Dermis blood vessel endothelial cell (primary cell): ENCODE measurements around the gene AUP1. TPM values are rescaled to one million over a fixed set of nuclear protein-coding genes. Genes with fewer than 3 reads are reported as not detected.

ENCODE experiments used
- DNase-seq: peaks from one replicate; pipeline ENCODE4 v3.0.0; 2010
- total RNA-seq: library from RNA; depleted of rRNA; stranded (reverse); fragments of >200 nt; gene quantifications from 2 replicates; pipeline ENCODE4 v1.2.3, GENCODE V29; 2014

AUP1 gene
- total RNA-seq, 1 donor from 2014 or later = 127 TPM

DNA sequence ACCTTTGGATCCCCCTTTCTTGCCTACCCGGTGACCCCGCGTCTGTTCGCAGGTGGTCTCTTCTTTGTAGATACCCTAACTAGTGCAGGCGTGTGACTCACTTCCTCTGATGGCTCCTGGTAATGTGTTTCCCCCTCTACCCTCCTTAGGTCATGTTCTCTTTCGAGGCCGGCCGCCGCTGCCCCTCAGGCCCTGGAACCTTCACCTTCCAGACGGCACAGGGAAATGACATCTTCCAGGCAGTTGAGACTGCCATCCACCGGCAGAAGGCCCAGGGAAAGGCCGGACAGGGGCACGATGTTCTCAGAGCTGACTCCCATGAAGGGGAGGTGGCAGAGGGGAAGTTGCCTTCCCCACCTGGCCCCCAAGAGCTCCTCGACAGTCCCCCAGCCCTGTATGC, 26.7 kb upstream of the AUP1 start:
- DNase-seq = no peak

GRCh38 chr2:74555610-74556103, 26.2 kb upstream of the AUP1 start:
- no peak for DNase-seq

- peak; percentile 53 for DNase-seq
Observed at GRCh38 chr2:74554820-74555531, 25.5 kb upstream of the AUP1 start.

DNA sequence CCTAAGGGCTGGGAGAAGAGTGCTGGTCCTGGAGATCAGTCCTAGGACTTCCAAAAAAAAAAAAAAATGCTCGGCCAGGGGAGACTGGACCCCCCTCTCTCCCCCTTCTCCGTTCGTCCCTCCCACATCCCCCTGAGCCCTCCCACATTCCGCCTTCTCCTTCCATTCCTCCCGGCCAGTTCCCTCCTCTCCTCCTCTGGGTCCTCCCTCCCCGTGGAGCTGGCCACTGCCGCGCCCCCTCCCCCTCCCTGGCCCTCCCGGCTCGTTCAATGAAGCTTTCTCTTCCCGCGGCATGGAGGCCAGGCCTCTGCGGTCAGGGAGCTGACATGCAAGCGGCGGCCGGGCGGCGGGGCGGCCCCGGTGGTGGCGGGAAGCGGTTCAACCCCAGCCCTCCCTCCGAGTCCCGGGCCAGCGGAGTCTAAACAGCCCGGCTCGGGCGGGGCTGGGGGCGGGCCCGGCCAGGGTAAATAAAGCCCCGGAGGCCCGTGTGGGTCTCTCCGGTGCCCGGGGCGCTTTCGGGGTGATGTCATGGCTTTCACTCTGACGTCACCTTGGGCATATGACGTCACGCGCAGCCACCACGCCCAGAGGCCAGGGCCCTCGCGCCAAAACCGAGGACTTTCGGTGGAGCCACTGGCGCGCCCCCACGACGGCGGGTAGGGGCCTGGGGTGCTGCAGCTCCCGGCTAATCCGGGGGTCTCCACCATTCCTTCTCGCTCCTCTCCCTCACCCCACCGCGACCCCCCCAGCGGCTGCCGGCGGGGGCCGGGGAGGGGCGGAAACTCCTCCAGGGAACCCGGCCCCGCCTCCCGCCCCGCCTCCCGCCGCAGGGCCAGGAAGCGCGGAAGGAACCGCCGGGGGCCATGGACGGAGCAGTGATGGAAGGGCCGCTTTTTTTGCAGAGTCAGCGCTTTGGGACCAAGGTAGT, 24.6 kb upstream of the AUP1 start, which contains the start of the genes DOK1 and LOXL3:
DOK1 (plus strand) TSS at position 829 of the 928 bp plus-strand sequence; CDS start at position 864, 35 bp downstream.
LOXL3 (minus strand) TSS at position 51 of the 928 bp plus-strand sequence. CDS start 1,308 bp downstream, outside the sequence.
- peak; percentile 73 for DNase-seq

- no peak for DNase-seq
Observed at GRCh38 chr2:74552914-74553811, 23.7 kb upstream of the AUP1 start.

GRCh38 chr2:74551942-74552913, 22.7 kb upstream of the AUP1 start:
- no peak for DNase-seq

GRCh38 chr2:74551530-74551929, 22.0 kb upstream of the AUP1 start:
- DNase-seq = no peak

- no peak for DNase-seq
Observed at GRCh38 chr2:74550231-74550630, 20.7 kb upstream of the AUP1 start.

DNA sequence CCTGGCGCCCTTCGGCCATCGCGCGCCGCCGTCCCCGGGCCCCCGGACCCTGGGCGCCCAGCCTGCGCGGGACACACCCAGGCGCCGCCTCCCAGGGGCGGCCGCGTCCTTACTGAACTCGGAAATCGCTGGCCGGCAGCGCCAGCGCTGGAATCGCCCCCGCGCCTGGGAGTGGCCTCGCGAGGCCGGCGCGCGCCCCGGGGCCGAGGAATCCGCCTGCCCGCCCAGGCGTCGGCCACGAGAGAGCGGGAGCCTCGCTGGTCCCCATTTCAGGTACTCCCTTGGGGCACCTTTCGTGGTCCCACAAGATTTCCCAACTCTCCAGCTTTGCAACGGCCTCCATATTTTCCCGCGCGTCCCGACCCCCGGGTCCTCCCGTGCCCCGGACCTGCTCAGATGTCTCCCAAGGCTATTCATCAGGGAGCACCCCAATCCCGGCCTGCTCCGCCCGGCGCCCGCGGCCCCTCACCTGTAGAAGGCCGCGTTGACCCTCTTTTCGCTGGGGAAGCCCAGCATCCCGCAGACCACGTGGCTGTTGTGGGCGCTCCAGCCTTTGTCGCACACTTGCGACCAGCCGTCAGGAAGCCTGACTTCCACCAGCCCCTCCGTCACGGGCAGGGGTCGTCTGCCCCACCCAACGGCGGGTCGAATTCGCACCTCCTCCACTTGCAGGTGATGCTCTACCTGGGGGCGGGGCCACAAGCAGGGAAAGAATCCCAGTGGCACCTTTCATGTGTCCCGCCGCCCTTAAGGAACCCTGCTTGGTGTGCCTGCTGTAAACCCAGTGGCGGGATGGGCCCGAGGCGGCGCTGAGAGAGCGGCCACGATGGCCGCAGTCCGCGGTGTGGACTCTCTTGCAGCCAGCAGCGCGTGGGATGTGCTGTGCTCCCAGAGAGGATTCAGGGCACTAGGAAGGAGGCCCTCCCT, 19.7 kb upstream of the AUP1 start:
- peak; percentile 47 for DNase-seq

GRCh38 chr2:74548285-74548899, 18.9 kb upstream of the AUP1 start:
- DNase-seq = no peak

GRCh38 chr2:74546004-74546403, 16.5 kb upstream of the AUP1 start:
- DNase-seq = no peak

GRCh38 chr2:74544634-74545033, 15.1 kb upstream of the AUP1 start:
- DNase-seq = no peak

GRCh38 chr2:74542978-74543377, 13.5 kb upstream of the AUP1 start:
- no peak for DNase-seq

- no peak for DNase-seq
Observed at GRCh38 chr2:74540291-74540690, 10.8 kb upstream of the AUP1 start.

DNA sequence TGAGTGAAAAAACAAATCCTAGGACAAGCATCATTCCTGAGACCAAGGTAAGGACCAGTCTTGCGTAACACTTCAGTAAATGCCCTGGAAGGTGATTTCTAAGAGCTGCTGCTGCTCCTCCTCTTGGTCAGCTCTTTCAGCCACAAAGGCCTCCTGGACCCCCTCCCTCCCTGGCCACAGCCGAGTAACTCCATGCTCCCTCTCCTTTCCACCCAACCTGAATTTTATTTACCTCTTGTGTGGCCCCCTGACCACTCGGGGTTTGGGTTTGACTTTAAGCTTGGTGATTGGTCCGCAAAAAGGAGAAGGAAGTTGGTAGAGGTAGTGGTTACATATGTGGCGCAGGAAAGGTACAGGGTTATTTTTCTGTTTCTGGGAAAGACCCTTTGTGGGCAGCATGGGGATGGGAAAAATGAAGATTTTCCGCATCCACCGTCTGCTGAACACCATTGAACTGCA, 9.4 kb upstream of the AUP1 start:
- no peak for DNase-seq

DNA sequence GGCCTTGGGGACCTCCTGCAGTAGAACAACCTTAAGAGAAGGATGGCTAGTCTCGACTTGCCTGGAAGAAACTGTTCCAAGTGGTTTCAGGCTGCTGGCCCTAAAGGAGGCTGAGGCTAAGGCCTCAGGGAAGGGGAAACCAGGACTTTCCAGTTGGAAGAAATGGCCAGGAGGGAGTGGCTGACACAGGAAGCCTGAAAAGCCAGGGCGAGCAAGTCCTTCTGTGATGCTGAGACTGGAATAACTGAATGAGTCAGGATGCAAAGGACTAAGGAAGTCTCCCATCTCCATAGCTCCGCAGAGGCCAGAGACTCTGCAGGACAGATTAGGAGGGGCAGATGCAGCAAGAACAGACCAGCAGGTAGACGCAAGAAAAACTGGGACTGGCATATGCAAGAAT, 7.6 kb upstream of the AUP1 start:
- DNase-seq = no peak

- no peak for DNase-seq
Observed at GRCh38 chr2:74536166-74536950, 6.9 kb upstream of the AUP1 start.

DNA sequence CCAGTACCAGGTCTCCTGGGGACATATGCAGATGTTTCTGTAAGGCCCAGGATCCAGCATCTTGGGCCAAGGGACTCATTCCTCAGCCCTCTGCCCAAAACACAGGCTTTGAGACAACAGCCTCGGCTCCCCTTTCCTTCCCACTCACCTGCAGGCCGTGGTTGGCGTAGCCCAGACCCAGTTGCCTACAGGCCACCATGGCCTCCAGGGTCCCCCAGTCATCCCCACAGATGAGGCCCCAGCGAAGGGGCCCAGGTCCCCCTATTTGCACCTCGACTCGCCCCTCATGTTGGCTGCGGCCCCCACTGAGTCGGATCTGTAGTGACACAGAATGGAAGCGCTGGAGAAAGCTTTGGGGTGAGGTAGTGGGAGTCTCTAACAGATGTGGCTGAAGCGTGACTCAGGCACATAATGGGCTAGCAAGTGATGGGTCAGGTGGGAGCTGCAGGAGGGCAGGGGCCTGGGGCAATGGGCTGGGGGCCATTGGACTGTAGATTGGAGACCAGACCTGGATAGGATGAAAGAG, 6.0 kb upstream of the AUP1 start:
- no peak for DNase-seq
